Endothelial cell of umbilical vein (primary cell): ENCODE measurements around the gene SMNDC1. TPM values are rescaled to one million over a fixed set of nuclear protein-coding genes. Genes with fewer than 3 reads are reported as not detected.
A peak's percentile ranks its signal among the peaks of the same experiment; 100 is the strongest.

Experiments used
- BruUV-seq: library from RNA; stranded (reverse); fragments of 400-500 nt; replicated peaks from 2 replicates; lab custom pipeline; 2021; lab: Mats Ljungman, UMichigan
- CTCF ChIA-PET: fragments of 300-600, 350-600 bp; sonication (Branson Sonifier 250); formaldehyde crosslinking; loops from one replicate; lab custom pipeline; 2021; ENCODE audit warnings: antibody characterized with exemption, inconsistent platforms; lab: Charles Lee
- POLR2A ChIA-PET: fragments of 300-600, 350-600 bp; sonication (Branson Sonifier 250); formaldehyde crosslinking; loops from one replicate; lab custom pipeline; 2021; ENCODE audit warnings: antibody characterized with exemption, inconsistent platforms; lab: Charles Lee
- DNase-seq: peaks from one replicate; pipeline ENCODE4 v3.0.0-alpha.2; 2011; ENCODE audit warnings: low read depth, low spot score
- FAIRE-seq: peaks from 2 replicates; lab custom pipeline; 2011; peaks lifted over from hg19 to GRCh38; lab: Jason Lieb, UNC
- H2AFZ ChIP-seq: 2 replicates; pipeline ENCODE4 v1.6.0; 2012; ENCODE audit warnings: low read depth, low read length, control low read depth, inconsistent platforms
- H3K27ac ChIP-seq: 2 replicates; pipeline ENCODE4 v1.5.1; 2011; ENCODE audit warnings: low read depth, mild to moderate bottlenecking, control low read depth, low read length, moderate library complexity; ENCODE audit not compliant: insufficient read depth
- H3K27me3 ChIP-seq, 2 experiments: 2 replicates each; pipeline versions ENCODE4 v1.6.0 to v1.6.1; 2011; ENCODE audit warnings: low read length in 2 of 2, mixed read lengths in 1 of 2; ENCODE audit not compliant: control insufficient read depth in 2 of 2, insufficient read depth in 2 of 2
- H3K36me3 ChIP-seq, 2 experiments: 2 replicates in 1 of 2; 3 replicates in 1 of 2; pipeline ENCODE4 v1.5.1; 2011; ENCODE audit warnings: low read length in 2 of 2, mild to moderate bottlenecking in 1 of 2, moderate library complexity in 1 of 2; ENCODE audit not compliant: control insufficient read depth in 2 of 2, insufficient read depth in 2 of 2; ENCODE audit errors: extremely low read depth in 1 of 2
- H3K4me1 ChIP-seq: 3 replicates; pipeline ENCODE4 v1.5.1; 2011; ENCODE audit warnings: mild to moderate bottlenecking, low read length; ENCODE audit not compliant: control insufficient read depth, insufficient read depth; ENCODE audit errors: extremely low read depth
- H3K4me2 ChIP-seq: 2 replicates; pipeline ENCODE4 v1.6.1; 2011; ENCODE audit warnings: low read length, control low read depth, mixed read lengths; ENCODE audit not compliant: insufficient read depth
- H3K4me3 ChIP-seq, 3 experiments: fragments of 200-600 bp in 1 of 3; sonication (generic), shearing (Covaris generic) in 1 of 3; replicated peaks in 1 of 3; 2 replicates each; pipeline ENCODE4 v1.5.1; 2011 to 2016; ENCODE audit warnings: control low read depth in 3 of 3, low read length in 3 of 3, mild to moderate bottlenecking in 2 of 3, inconsistent platforms in 1 of 3, low read depth in 1 of 3, moderate library complexity in 1 of 3; ENCODE audit not compliant: insufficient read depth in 1 of 3
- H3K79me2 ChIP-seq: 2 replicates; pipeline ENCODE4 v1.6.0; 2012; ENCODE audit warnings: low read length, inconsistent platforms; ENCODE audit not compliant: control insufficient read depth, insufficient read depth
- H3K9ac ChIP-seq: replicated peaks from 2 replicates; pipeline ENCODE3; 2011; ENCODE audit warnings: low read length, control low read depth; ENCODE audit not compliant: insufficient read depth; ENCODE audit errors: extremely low read depth
- H3K9me1 ChIP-seq: replicated peaks from 3 replicates; pipeline ENCODE4 v1.6.0; 2011; ENCODE audit warnings: mild to moderate bottlenecking, low read length; ENCODE audit not compliant: control insufficient read depth, insufficient read depth; ENCODE audit errors: extremely low read depth
- H3K9me3 ChIP-seq: replicated peaks from 2 replicates; pipeline ENCODE4 v1.5.1; 2012; ENCODE audit warnings: low read length, inconsistent platforms; ENCODE audit not compliant: control insufficient read depth, insufficient read depth
- H4K20me1 ChIP-seq: replicated peaks from 2 replicates; pipeline ENCODE3; 2011; ENCODE audit warnings: mild to moderate bottlenecking, low read length; ENCODE audit not compliant: control insufficient read depth, insufficient read depth; ENCODE audit errors: extremely low read depth
- EZH2 ChIP-seq: IDR thresholded peaks from 2 replicates; pipeline ENCODE4 v1.6.1; 2012; ENCODE audit warnings: borderline replicate concordance, low read depth, mild to moderate bottlenecking, moderate library complexity, low read length, inconsistent platforms; ENCODE audit not compliant: severe bottlenecking
- FOS ChIP-seq: IDR thresholded peaks from 2 replicates; pipeline ENCODE4 v1.6.1; 2011; ENCODE audit warnings: mild to moderate bottlenecking, low read length, moderate library complexity, borderline replicate concordance; ENCODE audit not compliant: insufficient read depth
- GATA2 ChIP-seq: IDR thresholded peaks from 2 replicates; pipeline ENCODE4 v1.7.0; 2011; ENCODE audit warnings: low read depth, mild to moderate bottlenecking, moderate library complexity, mixed read lengths, low read length; ENCODE audit not compliant: insufficient read length, insufficient read depth
- JUN ChIP-seq: IDR thresholded peaks from 2 replicates; pipeline ENCODE4 v1.6.1; 2011; ENCODE audit warnings: borderline replicate concordance, low read depth; ENCODE audit not compliant: insufficient read length, insufficient read depth
- MYC ChIP-seq: IDR thresholded peaks from one replicate; pipeline ENCODE4 v1.6.1; 2011; ENCODE audit warnings: mild to moderate bottlenecking, low read depth, low read length
- POLR2A ChIP-seq: IDR thresholded peaks from 2 replicates; pipeline ENCODE4 v1.6.1; 2012; ENCODE audit warnings: low read depth, mild to moderate bottlenecking, control low read depth, low read length
- POLR2AphosphoS5 ChIP-seq: IDR thresholded peaks from 2 replicates; pipeline ENCODE4 v1.6.1; 2012; ENCODE audit warnings: low read depth, mild to moderate bottlenecking, control low read depth, low read length, moderate library complexity; ENCODE audit not compliant: insufficient read depth
- dilution Hi-C: fragments of 300-500 bp; cut with MboI; formaldehyde crosslinking; loops from one replicate; pipeline ENCODE4 v1.15.0; 2019; ENCODE audit warnings: low sequenced_read_pairs; ENCODE audit not compliant: extremely low pct_ligation_motif_present
- intact Hi-C: fragments of 100-400 bp; cut with micrococcal nuclease; formaldehyde crosslinking; loops from one replicate; pipeline ENCODE4 v1.10.0; 2022
- polyA plus RNA-seq, 4 experiments: library from polyadenylated mRNA; depleted of rRNA in 3 of 4; stranded (reverse) in 3 of 4; unstranded in 1 of 4; fragments of >200 nt; gene quantifications; 2 replicates each; pipeline versions ENCODE4 v1.2.1 to v1.2.3, GENCODE V29; 2011 to 2012; ENCODE audit warnings: missing spikeins in 1 of 4
- total RNA-seq: library from RNA; stranded (reverse); gene quantifications from 2 replicates; pipeline ENCODE4 v1.2.3, GENCODE V29; 2021
- TF ChIP-seq, protein P1 (sequence below): IDR thresholded peaks from 2 replicates; pipeline ENCODE4 v1.6.1; 2011; ENCODE audit not compliant: insufficient read depth, insufficient read length
- TF ChIP-seq, protein P2 (sequence below), 2 donors: IDR thresholded peaks; 1 replicate in 1 of 2; 2 replicates in 1 of 2; pipeline ENCODE4 v1.5.1; 2011; ENCODE audit warnings: low read length in 2 of 2, mild to moderate bottlenecking in 2 of 2, moderate library complexity in 2 of 2, control low read depth in 1 of 2, inconsistent platforms in 1 of 2, low read depth in 1 of 2; ENCODE audit not compliant: insufficient read depth in 1 of 2; ENCODE audit errors: extremely low read depth in 1 of 2

SMNDC1 gene
- total and polyA plus RNA-seq, 2 donors (not counting 3 experiments of a cell fraction or from before 2014, with no cell fraction given): 7.1 to 39.3 TPM

DNA sequence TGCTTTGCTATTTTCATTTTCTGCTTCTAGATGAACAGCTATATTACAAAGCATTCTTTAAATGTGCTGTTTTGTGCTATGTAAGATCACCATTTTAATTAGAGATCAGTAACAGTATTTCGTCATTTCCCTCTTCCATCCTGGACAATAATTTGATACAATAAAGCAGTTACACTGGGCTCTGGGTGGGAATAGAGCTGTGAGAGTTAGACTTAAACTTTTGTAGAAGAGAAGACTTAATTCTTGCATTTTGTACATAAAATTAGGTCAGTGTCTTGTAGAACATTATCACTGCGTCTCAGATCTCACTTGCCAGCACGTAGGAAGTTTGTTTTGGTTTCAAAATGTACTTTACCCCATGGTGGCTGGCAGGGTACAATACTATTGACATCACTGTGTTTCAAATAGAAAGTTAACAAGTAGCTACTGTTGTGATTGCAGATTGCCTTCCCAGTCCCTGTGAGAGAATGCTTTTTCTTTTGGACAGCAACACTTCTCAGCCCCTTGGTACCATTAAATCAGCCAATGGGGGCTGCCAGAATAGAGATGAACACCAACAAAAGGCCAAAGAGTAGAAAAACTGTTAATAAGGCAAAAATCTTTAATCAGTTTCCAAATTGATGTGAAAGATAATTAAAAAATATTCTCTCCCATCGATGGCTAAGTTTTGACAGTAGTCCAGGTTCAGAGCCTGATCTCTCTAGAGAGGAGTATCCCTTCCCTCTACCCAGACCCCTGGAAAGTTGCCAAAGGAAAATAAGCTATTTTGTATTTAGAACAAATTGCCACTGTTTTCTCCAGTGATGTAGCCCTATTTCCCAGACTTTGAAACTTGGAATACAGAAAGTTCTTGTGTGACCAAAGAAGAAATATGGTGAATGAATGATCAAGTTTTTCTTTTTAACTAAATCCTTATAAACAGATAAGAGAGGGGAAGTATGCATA, 35.1 kb downstream of the SMNDC1 start:
- no peak for TF ChIP-seq JUN
- TF ChIP-seq, protein P1, sequence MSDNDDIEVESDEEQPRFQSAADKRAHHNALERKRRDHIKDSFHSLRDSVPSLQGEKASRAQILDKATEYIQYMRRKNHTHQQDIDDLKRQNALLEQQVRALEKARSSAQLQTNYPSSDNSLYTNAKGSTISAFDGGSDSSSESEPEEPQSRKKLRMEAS: no peak
- no peak for TF ChIP-seq POLR2A
- no peak for TF ChIP-seq POLR2AphosphoS5
- no peak for TF ChIP-seq MYC
- no peak for TF ChIP-seq FOS
- TF ChIP-seq EZH2: no peak
- no peak for TF ChIP-seq GATA2
- TF ChIP-seq, protein P2, sequence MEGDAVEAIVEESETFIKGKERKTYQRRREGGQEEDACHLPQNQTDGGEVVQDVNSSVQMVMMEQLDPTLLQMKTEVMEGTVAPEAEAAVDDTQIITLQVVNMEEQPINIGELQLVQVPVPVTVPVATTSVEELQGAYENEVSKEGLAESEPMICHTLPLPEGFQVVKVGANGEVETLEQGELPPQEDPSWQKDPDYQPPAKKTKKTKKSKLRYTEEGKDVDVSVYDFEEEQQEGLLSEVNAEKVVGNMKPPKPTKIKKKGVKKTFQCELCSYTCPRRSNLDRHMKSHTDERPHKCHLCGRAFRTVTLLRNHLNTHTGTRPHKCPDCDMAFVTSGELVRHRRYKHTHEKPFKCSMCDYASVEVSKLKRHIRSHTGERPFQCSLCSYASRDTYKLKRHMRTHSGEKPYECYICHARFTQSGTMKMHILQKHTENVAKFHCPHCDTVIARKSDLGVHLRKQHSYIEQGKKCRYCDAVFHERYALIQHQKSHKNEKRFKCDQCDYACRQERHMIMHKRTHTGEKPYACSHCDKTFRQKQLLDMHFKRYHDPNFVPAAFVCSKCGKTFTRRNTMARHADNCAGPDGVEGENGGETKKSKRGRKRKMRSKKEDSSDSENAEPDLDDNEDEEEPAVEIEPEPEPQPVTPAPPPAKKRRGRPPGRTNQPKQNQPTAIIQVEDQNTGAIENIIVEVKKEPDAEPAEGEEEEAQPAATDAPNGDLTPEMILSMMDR (IDR thresholded peaks at IDR 0.05; ENCODE audit: extremely low read depth in 1 of 2, insufficient read depth in 1 of 2, low read depth in 1 of 2, low read length in 2 of 2): no peak
- FAIRE-seq (no peak), DNase-seq (no peak)
- no peaks in the 10 kb centered on the region for H4K20me1 ChIP-seq
- intact Hi-C loops (no loop called here), dilution Hi-C loops (no loop called here)
- H3K9me1 ChIP-seq: no peaks in the 10 kb centered on the region
- H3K79me2 ChIP-seq: no peaks in the 10 kb centered on the region
- H2AFZ ChIP-seq: peak overlapping the region; percentile 41
- H3K27ac ChIP-seq: no peak overlapping the region
- CTCF ChIA-PET: interaction anchor here (0.9 to 3.5 kb wide), 6 partner anchors 9 to 385 kb away, joined by 3 to 13 read pairs (median 4); no protein-coding TSS in a partner anchor
- POLR2A ChIA-PET: no interaction called here
- no peaks in the 10 kb centered on the region for H3K4me1 ChIP-seq
- no peaks in the 10 kb centered on the region for H3K9me3 ChIP-seq
- no peaks in the 10 kb centered on the region for H3K36me3 ChIP-seq
- H3K4me2 ChIP-seq: no peak overlapping the region
- no TSS peak for BruUV-seq
- H3K27me3 ChIP-seq: no peaks in the 10 kb centered on the region
- no peak overlapping the region for H3K9ac ChIP-seq
- H3K4me3 ChIP-seq: no peak overlapping the region
